Measurements from ENCODE around the gene ZIC4. TPM values are rescaled to one million over a fixed set of nuclear protein-coding genes. Genes with fewer than 3 reads are reported as not detected.

The ZIC4 gene
- total RNA-seq, 2 experiments from 2014 or later = not detected

DNA sequence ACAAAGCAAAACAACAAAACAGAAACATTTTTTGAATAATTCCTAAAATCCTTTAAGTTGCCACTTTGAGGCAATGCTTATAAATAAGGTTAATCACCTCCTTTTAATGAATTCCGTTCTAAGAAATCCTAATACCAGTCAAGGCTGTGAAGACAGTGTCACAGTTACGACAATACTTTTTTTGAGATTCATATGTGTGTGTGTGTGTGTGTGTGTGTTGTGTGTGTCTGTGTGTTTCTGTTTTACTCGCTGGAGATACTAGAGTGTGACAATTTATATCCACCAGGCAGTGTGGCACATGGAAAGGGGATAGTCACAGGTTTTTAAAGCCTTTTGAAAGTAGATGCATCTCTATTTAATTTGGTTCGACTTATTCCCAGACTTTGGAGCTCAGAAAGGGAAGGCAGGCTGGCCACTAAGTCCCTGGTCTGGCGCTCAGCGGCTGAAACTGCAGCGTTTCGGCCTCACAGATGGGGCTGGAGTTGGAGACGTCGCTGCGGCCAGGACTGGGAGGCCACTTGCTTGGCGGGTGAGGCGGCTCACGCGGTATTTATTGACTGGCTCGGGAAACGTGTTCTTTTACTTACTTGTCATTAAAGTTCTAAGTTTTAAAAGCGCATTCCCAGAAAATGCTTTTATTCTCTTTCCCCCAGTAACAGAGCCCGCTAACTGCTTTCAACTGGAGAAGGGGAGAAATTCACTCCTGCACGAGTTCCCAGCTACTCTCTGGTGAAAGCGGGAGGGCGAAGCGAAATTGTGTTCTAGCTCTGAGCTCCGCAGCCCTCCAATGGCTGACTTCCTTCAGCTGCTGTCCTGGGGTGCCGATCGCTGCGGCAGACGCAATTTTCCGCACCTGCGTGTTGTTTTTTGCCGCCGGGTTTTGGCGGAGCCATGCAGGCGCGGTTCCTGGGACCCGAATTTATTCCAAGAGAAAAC, 16.5 kb upstream of the ZIC4 start:
- TF ChIP-seq, protein P1, sequence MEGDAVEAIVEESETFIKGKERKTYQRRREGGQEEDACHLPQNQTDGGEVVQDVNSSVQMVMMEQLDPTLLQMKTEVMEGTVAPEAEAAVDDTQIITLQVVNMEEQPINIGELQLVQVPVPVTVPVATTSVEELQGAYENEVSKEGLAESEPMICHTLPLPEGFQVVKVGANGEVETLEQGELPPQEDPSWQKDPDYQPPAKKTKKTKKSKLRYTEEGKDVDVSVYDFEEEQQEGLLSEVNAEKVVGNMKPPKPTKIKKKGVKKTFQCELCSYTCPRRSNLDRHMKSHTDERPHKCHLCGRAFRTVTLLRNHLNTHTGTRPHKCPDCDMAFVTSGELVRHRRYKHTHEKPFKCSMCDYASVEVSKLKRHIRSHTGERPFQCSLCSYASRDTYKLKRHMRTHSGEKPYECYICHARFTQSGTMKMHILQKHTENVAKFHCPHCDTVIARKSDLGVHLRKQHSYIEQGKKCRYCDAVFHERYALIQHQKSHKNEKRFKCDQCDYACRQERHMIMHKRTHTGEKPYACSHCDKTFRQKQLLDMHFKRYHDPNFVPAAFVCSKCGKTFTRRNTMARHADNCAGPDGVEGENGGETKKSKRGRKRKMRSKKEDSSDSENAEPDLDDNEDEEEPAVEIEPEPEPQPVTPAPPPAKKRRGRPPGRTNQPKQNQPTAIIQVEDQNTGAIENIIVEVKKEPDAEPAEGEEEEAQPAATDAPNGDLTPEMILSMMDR (IDR thresholded peaks at IDR 0.05) = no peak
- intact Hi-C loops (cut with DNase I, micrococcal nuclease) = no loop called here
- Histone ChIP-seq H3K9me3 (ENCODE audit: control insufficient read depth in 1 of 2, insufficient read depth in 1 of 2, low read length in 2 of 2) (peaks cover 39 to 50% of the 10 kb centered on the region in 2 experiments), H3K4me1 (ENCODE audit: insufficient read depth, low read length) (no peaks in the 10 kb centered on the region), H3K4me3 (ENCODE audit: low read length) (no peak overlapping the region), H3K27ac (ENCODE audit: low read depth in 1 of 2, low read length in 2 of 2) (no peak overlapping the region), H3K36me3 (ENCODE audit: insufficient read depth, low read length) (no peaks in the 10 kb centered on the region), H3K27me3 (ENCODE audit: control insufficient read depth in 1 of 2, insufficient read depth in 2 of 2, low read length in 2 of 2) (peaks cover 66 to 81% of the 10 kb centered on the region in 2 experiments)
- Mint-ChIP-seq H3K4me3 (no peak overlapping the region), H3K36me3 (ENCODE audit: low read depth) (no peaks in the 10 kb centered on the region), H3K9me3 (no peaks in the 10 kb centered on the region), H3K27ac (no peak overlapping the region), H3K4me1 (ENCODE audit: low read depth) (no peaks in the 10 kb centered on the region), H3K27me3 (peaks cover 69% of the 10 kb centered on the region)
- POLR2A ChIA-PET = no interaction called here
- DNase-seq (no peak), ATAC-seq (ENCODE audit: poor library complexity) (no peak)
- CTCF ChIA-PET = no interaction called here

- DNase-seq (no peak), ATAC-seq (ENCODE audit: poor library complexity) (no peak)
- TF ChIP-seq, protein P1 (IDR thresholded peaks at IDR 0.05) = no peak
- Histone ChIP-seq H3K4me1 (ENCODE audit: insufficient read depth, low read length) (no peaks in the 10 kb centered on the region), H3K27ac (ENCODE audit: low read depth in 1 of 2, low read length in 2 of 2) (no peak overlapping the region), H3K36me3 (ENCODE audit: insufficient read depth, low read length) (no peaks in the 10 kb centered on the region), H3K9me3 (ENCODE audit: control insufficient read depth in 1 of 2, insufficient read depth in 1 of 2, low read length in 2 of 2) (peaks cover 39 to 50% of the 10 kb centered on the region in 2 experiments), H3K4me3 (ENCODE audit: low read length) (no peak overlapping the region), H3K27me3 (ENCODE audit: control insufficient read depth in 1 of 2, insufficient read depth in 2 of 2, low read length in 2 of 2) (peaks cover 70 to 85% of the 10 kb centered on the region in 2 experiments)
- Mint-ChIP-seq H3K36me3 (ENCODE audit: low read depth) (no peaks in the 10 kb centered on the region), H3K27ac (no peak overlapping the region), H3K4me3 (no peak overlapping the region), H3K9me3 (no peaks in the 10 kb centered on the region), H3K4me1 (ENCODE audit: low read depth) (no peaks in the 10 kb centered on the region), H3K27me3 (peaks cover 76% of the 10 kb centered on the region)
- CTCF ChIA-PET = no interaction called here
- POLR2A ChIA-PET = no interaction called here
- intact Hi-C loops (cut with DNase I, micrococcal nuclease) = no loop called here
These were observed 15.9 kb upstream of the ZIC4 start for GRCh38 chr3:147422196-147422595.

GRCh38 chr3:147421184-147421912, 15.0 kb upstream of the ZIC4 start:
- no peak overlapping the region for H3K27ac Mint-ChIP-seq
- H3K4me1 Mint-ChIP-seq (ENCODE audit: low read depth) = no peaks in the 10 kb centered on the region
- ChIA-PET POLR2A (no interaction called here), CTCF (no interaction called here)
- H3K4me1 ChIP-seq (ENCODE audit: insufficient read depth, low read length) = no peaks in the 10 kb centered on the region
- no peak overlapping the region for H3K27ac ChIP-seq (ENCODE audit: low read depth in 1 of 2, low read length in 2 of 2)
- DNase-seq = no peak
- no peak for ATAC-seq (ENCODE audit: poor library complexity)
- no peaks in the 10 kb centered on the region for H3K36me3 Mint-ChIP-seq (ENCODE audit: low read depth)
- TF ChIP-seq, protein P1 (IDR thresholded peaks at IDR 0.05) = no peak
- no peaks in the 10 kb centered on the region for H3K36me3 ChIP-seq (ENCODE audit: insufficient read depth, low read length)
- H3K4me3 ChIP-seq (ENCODE audit: low read length) = no peak overlapping the region
- no peaks in the 10 kb centered on the region for H3K9me3 Mint-ChIP-seq
- peaks cover 70 to 93% of the 10 kb centered on the region in 2 experiments for H3K27me3 ChIP-seq (ENCODE audit: control insufficient read depth in 1 of 2, insufficient read depth in 2 of 2, low read length in 2 of 2)
- H3K4me3 Mint-ChIP-seq = no peak overlapping the region
- peaks cover 84% of the 10 kb centered on the region for H3K27me3 Mint-ChIP-seq
- peaks cover 39 to 50% of the 10 kb centered on the region in 2 experiments for H3K9me3 ChIP-seq (ENCODE audit: control insufficient read depth in 1 of 2, insufficient read depth in 1 of 2, low read length in 2 of 2)
- intact Hi-C loops (cut with DNase I, micrococcal nuclease) = no loop called here
